SK-N-SH treated with all-trans-retinoic acid at 6 μM for 48 hours (cell line): ENCODE results near the gene PLCB4.

Experiments
- ARNTL ChIP-seq: fragments of 450-650 bp; formaldehyde crosslinking; IDR thresholded peaks from 2 replicates; pipeline ENCODE4 v1.5.0; 2020; ENCODE audit warnings: low read depth, mild to moderate bottlenecking, moderate library complexity, borderline replicate concordance
- BACH2 ChIP-seq: fragments of 250-450 bp; sonication (Bioruptor Pico); IDR thresholded peaks from 2 replicates; pipeline ENCODE4 v1.9.0; 2021; ENCODE audit warnings: mild to moderate bottlenecking, borderline replicate concordance
- ISL1 ChIP-seq: fragments of 250-450 bp; sonication (Bioruptor Pico); IDR thresholded peaks from 2 replicates; pipeline ENCODE4 v2.1.2; 2022; ENCODE audit warnings: mild to moderate bottlenecking, moderate library complexity
- POU6F1 ChIP-seq: fragments of 250-450 bp; sonication (Bioruptor Pico); IDR thresholded peaks from 2 replicates; pipeline ENCODE4 v1.8.0; 2021; ENCODE audit warnings: low read depth, mild to moderate bottlenecking, moderate library complexity, borderline replicate concordance
- ZC3H10 ChIP-seq: fragments of 250-450 bp; sonication (Bioruptor Pico); IDR thresholded peaks from 2 replicates; pipeline ENCODE4 v1.5.1; 2021; ENCODE audit warnings: mild to moderate bottlenecking, moderate library complexity
- ZFP3 ChIP-seq: fragments of 250-450 bp; sonication (Bioruptor Pico); IDR thresholded peaks from 2 replicates; pipeline ENCODE4 v1.5.0; 2020; ENCODE audit warnings: mild to moderate bottlenecking, moderate library complexity
- ZNF70 ChIP-seq: fragments of 450-650 bp; formaldehyde crosslinking; IDR thresholded peaks from 2 replicates; pipeline ENCODE4 v1.5.0; 2020; ENCODE audit warnings: mild to moderate bottlenecking, moderate library complexity

- TF ChIP-seq ISL1 (CRISPR knock-in tag) (no peak), ARNTL (CRISPR knock-in tag) (no peak), ZC3H10 (CRISPR knock-in tag) (no peak), ZNF70 (CRISPR knock-in tag) (no peak), BACH2 (CRISPR knock-in tag) (no peak), POU6F1 (CRISPR knock-in tag) (no peak), ZFP3 (CRISPR knock-in tag) (no peak)
Measured at GRCh38 chr20:9136114-9136513, 67.2 kb downstream of the PLCB4 start.
